IPS DF 4.7 (cell line): ENCODE measurements around the gene YAP1.

Experiments used
- DNase-seq: peaks from one replicate; pipeline ENCODE4 v3.0.0-alpha.2; 2013; ENCODE audit warnings: low spot score; ENCODE audit errors: extremely low read depth

Gene YAP1

DNA sequence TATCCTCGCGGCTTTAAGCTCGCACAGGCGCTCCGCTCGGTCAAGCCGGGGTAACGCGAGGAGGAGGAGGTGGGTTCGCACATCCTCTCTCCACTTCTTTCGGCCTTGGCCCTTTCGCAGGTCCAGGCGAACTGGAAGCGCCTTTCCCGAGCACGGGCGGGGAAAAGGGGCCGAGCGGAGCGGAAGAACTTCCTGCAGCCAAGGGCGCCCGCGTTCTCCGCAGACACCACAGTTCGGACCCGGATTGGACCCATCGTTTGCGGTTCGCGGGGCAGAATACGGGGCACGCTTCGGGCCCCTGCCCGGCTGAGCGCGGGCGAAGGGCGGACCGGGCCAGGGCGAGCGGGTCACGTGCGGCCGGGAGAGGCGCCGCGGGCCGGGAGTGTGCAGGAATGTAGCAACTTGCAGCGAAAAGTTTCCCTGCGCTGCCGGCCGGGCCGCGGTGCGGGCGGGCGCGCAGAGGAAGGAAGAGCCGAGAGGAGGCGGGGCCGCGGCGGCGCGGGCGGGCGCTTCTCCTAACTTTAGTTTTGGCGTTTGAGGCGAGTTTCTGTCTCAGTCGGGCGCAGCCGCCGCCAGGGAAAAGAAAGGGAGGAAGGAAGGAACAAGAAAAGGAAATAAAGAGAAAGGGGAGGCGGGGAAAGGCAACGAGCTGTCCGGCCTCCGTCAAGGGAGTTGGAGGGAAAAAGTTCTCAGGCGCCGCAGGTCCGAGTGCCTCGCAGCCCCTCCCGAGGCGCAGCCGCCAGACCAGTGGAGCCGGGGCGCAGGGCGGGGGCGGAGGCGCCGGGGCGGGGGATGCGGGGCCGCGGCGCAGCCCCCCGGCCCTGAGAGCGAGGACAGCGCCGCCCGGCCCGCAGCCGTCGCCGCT, at the start of gene YAP1:
TSS of gene YAP1 (plus strand) at position 552 of the 865 bp plus-strand sequence. CDS start 402 bp downstream, outside the sequence.
- no peak for DNase-seq

DNA sequence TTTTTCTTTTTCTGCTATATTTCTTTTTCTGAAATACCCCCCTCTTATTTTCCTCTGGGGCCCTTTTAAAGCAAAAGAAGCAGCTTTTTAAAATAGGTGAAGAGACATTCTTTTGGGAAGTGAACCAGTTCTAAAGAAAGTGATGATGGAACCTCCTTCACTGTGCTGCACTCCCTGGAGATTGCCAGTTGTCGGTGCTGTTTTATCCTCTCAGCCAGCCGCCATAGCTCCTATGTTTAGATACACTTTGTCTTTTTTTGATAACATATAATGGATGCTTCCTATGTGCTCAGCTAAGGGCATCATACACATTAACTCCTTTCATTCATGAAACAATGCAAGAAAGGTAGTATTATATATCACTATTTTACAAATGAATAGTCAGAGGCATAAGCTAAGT, 49.0 kb upstream of the YAP1 start:
- DNase-seq = no peak

DNA sequence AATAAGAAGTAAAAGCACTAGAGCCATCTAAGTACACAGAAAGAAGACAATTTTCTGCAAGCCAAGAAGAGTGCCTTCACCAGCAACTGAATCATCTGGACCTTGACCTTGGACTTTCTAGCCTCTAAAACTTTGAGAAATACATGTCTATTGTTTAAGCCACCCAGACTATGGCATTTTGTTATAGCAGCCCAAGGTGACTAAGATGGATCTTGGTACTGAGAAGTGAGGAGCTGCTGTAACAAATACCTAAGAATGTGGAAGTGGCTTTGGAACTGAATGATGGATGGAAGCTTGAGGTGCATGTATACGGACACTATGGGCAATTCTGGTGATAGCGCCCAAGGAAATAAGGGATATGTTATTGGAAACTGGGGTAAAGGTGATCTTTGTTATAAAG, 48.1 kb upstream of the YAP1 start:
- DNase-seq = no peak

DNA sequence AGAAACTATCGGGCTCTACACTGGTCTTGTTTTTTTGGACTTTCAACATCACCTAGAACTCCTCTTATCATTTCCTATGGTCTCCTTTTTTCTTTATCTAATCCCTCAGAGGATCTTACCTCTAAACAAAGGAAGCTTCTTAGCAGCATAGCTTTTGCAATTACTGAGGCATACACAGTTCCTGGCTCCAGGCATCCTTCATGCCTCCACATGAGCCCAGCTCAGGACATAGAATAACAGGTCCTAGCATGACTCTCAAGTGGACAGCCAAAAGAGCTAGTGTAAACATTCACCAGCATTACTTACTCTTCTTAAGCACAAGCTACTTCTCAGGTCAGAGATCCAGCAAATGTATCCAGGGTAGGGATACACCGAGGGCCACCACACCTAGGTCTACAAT, 45.9 kb upstream of the YAP1 start:
- DNase-seq = no peak

DNA sequence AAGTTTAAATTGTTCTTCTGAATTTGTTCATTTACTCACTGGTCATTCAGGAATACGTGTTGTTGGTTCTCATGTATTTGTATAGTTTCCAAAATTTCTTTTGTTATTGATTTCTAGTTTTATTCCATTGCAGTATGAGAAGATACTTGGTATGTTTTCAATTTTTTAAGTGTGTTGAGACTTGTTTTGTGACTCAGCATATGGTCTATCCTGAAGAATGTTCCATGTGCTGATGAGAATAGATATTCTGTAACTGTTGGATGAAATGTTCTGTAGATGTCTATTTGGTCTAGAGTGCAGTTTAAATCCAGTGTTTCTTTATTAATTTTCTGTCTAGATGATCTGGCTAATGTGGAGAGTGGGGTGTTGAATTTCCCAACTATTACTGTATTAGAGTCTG, 39.5 kb upstream of the YAP1 start:
- no peak for DNase-seq

DNA sequence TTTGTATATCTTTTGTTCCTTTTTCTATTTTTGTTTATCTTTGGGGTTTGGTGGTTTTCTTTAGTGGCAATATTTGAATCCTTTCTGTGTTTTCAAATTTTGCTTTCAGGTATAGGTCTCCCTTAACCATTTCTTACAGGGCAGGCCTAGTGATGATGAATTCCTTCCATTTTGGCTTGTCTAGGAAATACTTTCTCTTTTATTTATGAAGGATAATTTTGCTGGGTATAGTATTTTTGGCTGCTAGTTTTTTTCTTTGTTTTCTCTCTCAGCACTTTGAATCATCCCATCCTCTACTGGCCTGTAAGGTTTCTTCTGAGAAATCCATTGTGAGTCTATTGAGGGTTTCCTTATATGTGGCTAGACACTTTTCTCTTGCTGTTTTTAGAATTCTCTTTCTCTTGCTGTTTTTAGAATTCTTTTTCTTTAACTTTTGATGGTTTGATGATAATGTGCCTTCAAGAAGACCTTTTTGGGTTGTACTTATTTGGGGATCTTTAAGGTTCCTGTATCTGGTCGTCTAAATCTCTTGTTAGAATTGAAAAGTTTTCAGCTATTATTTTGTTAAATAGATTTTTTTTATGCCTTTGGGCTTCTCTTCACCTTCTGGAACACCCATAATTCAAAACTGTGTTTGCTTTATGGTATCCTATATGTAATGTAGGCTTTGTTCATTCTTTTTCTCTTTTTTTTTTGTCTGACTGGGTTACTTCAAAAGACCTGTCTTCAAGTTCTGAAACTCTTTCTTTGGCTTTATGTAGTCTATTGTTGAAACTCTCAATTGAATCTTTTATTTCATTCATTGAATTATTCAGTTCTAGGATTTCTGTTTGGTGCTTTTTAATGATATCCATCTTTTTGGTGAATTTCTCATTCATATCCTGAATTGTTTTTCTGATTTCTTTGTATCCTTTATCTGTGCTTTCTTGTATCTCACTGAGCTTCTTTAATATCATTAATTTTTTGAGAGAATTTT, 38.5 kb upstream of the YAP1 start:
- DNase-seq = no peak

DNA sequence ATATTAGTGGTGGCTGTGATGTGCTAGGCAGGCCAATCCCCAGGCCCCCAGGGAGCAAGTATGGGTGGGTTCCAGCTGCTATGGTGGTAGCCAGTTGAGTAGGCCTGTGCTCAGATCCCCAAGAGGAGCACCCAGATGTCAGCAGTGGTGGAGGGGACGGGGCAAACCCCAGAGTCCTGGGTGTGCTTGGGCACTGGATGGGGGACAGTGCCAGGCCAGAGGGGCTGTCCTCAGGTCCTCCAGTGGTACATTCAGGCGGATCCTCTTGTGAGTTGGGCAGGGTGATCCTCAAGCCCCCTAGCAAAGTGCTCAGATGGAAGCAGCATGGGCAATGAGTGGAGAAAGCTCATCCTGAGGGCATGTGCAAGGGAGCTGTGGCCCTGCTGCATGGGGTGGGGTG, 37.0 kb upstream of the YAP1 start:
- no peak for DNase-seq

DNA sequence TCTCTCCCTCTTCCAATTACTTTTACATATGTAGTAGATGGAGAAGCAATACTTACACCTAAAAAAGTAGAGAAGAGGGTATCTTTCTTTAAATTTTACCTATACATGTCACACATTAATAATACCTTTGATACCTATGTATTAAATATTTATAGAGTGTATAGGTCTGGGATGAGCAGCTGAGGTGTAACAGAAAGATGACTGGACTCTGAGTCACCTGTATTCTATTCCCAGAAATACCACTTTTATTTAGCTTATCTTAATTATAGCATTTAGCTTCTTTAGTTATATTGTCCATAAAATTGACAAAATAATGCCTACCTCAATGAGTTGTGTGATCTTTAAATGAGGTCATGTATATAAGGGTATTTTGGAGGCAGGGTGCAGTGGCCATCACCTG, 30.6 kb upstream of the YAP1 start:
- no peak for DNase-seq

DNA sequence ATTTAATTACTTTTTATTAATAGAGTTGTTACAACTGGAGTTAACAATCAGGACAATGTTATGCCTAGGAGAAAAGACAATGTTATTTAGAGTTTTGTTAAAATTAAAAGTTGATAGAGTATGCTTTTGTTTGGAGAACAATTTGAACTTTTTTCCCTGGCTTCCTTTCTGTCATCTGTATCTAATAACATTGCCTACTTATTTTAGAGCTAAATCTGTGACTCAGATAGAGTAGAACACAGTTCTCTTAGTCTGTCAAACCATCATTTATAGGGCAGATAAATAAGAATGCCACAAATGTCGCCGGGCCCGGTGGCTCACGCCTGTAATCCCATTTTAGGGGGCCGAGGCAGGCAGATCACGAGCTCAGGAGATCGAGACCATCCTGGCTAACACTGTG, 28.9 kb upstream of the YAP1 start:
- no peak for DNase-seq

DNA sequence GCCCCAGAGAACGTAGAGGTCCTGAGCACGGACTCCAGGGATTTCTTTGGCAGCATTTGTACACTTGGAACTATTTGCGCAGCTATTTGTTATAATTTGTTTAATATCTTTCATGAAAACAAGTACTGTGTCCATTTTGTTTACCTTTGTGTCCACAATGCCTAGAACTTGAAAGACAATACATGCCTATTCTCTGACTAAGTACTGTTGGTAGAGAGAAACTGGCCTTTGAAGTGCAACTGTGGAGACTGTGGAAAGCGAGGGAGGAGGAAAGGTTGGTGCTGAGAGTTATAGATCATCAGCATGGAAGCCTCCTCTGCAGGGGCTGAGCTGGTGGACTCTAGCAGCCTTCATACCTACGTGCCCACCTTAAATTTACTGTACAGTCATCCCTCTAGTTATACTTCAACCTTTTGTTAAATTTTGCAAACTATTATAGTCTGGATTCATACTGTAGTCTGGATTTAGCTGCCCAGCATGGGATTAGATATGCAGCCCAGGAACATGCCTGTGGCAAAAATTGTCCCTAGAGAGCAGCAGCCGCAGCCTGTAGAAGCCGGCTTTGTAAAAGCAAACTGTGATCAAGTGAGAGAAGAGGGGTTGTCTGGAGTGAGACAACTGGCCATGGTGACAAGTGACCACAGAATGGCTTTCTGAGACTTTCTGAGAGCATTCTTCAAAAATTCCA, 24.2 kb upstream of the YAP1 start:
- no peak for DNase-seq

DNA sequence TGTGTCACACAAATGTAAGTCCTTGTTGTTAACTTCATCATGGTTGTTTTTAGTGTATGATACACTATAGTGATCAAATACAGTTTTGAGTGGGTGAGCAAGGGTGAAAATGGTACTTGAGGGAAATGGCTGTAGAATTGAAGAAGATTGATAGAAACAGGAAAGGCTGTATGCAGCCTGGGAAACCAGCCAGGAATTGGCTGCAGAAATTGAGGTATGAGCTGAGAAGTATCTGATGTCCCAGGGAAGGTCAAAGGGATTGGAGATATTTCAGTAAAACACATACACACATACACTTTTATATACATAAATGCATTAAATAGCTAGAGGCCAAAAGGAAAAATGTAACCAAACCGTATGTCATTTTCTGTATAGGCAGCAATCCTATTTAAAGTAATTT, 13.1 kb upstream of the YAP1 start:
- no peak for DNase-seq

DNA sequence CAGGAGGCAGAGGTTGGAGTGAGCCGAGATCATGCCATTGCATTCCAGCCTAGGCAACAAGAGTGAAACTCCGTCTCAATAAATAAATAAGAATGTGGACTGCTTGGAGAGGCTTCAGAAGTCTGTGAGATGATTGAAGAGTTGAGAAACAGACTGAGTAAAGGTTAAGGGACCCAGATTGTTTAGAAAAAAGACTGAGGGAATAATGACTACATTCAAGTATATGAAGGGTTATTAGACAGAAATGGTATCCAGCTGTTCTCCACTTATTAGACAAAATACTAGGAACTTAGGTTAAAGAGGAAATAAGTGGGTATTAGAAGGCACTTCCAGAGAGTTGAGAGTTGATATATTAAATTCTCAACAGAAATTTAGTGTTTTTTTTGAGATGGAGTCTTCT, 10.5 kb upstream of the YAP1 start:
- DNase-seq = no peak

DNA sequence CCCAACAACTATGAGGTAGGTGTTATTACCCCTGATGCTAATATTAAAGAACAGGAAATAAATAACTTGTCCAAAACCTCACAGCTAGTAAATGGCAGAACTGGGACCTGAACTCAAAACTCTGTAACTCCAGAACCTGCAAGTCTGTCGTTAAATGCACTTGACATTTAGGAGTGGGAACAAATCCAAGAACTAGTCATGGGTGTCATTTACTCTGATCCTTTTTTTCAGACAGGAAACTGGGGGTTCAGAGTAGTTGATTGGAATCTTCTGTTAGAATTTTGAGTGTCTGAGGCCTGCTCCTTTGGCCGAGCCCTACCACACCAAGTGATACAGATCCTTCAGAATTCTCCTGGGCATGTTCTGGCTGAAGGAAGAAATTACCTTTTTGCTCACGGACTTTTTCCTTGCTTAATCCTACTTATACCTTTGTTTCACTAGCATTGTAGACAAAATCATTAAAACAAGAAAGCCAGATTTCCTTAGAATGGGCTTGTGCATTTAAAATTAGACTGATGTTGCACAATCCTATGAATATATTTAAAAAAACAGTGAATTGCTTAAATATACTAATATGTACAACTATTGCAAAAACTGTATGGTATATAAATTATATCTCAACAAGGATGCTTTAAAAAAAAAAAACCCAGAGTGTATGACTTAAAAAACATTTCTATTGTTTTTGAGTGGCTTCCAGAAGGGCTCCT, 1.4 kb upstream of the YAP1 start:
- DNase-seq = no peak

DNA sequence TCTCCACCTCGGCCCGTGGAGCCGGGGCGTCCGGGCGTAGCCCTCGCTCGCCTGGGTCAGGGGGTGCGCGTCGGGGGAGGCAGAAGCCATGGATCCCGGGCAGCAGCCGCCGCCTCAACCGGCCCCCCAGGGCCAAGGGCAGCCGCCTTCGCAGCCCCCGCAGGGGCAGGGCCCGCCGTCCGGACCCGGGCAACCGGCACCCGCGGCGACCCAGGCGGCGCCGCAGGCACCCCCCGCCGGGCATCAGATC, 439 bp downstream of the YAP1 start:
- DNase-seq = no peak

DNA sequence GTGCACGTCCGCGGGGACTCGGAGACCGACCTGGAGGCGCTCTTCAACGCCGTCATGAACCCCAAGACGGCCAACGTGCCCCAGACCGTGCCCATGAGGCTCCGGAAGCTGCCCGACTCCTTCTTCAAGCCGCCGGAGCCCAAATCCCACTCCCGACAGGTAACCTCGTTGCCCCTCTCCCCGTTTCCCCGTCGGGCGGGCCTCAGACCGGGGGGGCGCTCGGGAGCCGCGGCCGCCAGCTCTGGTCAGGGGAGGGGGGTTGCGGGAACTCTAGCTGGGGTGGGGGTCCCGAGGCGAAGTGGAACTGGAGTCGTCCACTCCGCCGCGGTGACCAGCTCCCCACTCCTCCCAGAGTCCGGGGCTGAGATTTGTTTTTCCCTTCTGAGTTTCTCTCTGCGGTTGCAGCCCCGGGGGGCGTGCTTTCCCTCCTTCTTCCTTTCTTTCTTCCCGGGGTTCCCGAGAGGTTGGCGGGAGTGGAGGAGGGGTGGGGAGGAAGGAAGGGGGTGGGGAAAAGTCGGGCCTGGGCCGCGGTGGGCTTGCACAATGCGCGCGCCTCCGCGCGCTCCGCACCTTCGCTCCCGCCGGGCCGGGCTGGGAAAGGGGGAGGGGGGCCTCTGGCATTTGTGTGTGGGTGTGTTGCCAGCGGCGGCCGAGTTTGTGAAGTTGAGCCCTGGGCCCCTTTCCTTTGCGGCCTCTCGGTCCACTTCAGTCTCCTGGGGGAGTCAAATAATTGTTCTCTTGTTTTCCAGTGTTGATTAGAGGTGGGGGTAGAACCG, 952 bp downstream of the YAP1 start:
- no peak for DNase-seq

DNA sequence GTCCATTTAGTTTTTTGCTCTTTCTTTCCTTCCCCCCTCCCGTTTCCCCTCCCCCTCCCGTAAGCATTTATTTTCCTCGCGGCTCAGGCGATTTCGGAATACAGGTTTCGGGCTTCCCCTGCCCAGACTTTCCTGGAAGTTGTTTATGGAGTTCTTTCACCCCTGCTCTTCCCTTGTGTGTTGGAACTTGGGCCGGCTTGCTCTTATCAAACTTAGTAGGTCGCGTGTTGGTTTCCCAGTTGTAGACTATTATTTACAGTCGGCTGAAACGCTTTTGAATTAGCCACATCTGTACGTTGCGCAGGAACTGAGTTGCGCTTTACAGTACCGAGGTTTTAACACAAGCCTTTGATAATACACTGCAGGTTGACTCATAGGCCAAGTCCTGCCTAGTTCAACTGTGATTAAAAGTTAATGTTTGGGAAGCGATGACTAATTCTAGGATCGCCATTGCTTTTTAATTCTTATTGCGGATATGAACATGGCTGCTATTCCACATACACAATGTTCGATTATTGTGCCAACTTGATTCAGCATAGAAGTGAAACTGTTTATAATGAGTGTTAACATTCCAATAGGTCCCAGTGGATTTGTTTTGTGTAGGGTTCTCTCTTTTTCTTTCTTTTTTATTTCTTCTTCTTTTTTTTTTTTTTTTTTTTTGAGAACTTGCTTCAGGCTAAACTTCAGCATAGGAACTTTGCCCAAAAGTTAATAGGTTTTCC, 1.7 kb downstream of the YAP1 start:
- no peak for DNase-seq

DNA sequence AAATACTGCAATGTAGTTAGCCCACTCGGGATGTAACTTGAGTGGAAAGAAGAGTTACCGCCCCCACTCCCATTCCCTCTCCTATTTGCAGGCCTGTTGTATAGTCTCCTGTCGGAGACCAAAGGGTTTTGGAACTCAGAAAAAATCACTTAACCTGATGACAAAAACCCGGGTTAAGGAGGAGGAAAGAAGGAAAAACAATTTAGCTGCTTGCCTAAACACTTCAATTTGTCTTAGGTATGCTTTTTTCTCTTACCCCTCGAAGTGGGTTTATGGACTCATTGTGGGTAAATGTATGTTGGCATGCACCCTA, 2.2 kb downstream of the YAP1 start:
- DNase-seq = no peak

DNA sequence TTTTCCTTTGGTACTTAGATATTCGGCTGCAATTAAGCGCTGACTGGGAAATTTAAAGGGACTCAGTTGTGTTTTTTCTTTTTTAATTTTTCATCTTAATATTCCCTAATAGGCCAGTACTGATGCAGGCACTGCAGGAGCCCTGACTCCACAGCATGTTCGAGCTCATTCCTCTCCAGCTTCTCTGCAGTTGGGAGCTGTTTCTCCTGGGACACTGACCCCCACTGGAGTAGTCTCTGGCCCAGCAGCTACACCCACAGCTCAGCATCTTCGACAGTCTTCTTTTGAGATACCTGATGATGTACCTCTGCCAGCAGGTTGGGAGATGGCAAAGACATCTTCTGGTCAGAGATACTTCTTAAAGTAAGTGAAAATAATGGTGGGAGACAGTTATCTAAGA, 3.8 kb downstream of the YAP1 start:
- DNase-seq = no peak

DNA sequence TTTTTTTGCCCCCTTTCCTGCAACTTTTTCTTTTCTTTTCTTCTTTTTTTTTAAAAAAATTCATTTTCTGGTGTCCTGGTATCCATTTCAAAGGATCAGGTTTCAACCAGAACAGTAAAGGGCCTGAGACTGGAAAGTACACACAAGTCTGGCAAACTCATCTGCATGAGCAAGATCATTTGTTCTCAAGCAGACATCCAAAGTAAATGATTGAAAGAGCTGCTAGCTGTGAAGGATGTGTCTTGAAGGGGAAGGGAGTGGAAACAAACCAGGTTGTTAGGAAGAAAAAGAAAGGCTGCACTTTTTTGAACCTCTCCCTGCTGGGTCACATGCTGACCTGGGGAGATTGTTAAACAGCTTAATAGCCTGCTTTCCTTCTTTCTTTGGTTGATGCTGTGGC, 5.3 kb downstream of the YAP1 start:
- no peak for DNase-seq
